ENCODE results near the gene MAX.

Gene MAX

DNA sequence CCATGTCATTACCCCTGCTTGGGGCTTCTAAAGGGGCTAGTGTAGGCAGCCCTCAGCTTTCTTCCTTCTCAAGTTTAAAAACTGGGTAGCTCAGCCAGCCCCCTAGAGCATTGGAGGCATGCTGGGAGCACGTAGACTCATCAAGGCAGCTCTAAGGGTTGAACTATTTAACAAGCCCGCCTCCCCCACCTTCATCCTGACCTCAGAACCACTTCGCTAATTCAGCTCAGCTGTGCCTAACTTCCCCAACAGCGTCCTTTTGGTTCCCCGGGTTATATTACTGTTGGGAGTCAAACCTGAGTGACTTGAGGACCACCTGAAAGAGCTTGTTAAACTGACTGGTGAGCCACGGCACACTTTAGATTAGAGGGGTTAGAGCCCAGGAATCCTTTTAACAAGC, 30.1 kb downstream of the MAX start:
- DNase-seq: no peak

DNA sequence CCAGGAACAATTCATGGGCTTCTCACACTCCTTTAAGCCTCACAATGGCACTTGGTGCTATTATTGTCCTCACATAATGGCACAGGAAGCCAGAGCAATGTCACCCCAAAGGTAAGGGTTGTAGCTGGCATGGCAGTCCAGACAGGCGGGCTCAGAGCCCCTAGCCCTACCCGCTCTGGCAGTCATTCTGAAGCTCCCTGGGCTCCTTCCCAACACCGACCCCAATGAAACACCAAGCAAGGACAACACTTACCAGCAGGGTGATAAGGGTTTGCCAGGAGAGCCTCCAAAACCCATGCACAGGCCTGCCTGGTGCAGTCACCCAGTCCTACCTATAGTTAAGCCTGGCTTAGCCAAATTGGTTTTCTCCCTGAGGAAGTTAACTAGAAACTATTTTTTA, 30.8 kb downstream of the MAX start:
- no peak for DNase-seq

DNA sequence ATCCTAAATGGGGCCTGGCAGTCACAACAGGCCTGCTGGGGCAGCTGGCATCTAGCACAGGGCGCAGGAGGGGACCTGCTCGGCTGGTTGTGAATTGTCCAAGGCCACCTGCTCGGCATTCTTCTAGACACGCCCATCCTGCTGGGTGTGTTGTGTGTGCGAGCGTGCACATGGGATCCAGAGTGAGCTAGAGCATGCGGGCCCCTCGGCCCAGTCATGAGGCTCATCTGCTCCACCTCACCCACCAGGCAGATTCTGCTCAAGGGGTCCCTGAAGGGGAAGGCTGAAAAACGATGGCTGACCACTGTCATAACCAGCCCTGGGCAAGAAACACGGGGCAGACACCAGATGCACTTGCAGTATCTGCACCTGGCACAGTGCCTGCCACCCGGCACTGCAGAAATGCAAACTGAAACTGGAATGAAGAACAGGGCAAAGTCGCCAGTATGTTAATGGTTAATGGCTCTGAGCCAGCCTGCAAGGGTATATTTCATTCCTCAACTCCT, 31.8 kb downstream of the MAX start:
- DNase-seq: peak; percentile 83

DNA sequence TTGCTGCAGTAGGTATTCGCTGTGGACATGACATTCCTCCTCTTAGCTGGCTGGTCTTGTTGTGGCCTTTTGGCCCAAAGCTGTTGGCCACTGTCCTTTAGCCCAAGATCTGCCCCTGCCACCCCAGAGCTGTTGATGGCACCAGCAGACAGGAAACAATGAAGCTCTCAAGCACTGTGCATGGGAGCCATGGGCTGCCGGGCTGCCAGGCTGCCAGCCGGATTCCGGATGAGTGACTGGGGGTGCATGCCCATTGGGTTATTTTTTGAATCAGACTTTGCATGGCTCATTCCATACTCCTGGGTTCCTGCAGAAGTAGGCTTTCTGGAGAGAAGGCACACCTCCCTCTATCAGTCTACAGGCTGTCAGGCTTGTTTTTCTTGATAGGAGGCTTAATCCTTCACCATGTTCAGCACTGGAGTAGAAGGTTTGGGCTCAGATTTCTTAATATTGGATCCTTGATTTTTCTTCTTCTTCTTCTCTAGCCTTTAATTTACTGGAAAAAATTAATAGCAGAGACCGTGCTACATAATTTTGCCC, 32.4 kb downstream of the MAX start:
- no peak for DNase-seq

DNA sequence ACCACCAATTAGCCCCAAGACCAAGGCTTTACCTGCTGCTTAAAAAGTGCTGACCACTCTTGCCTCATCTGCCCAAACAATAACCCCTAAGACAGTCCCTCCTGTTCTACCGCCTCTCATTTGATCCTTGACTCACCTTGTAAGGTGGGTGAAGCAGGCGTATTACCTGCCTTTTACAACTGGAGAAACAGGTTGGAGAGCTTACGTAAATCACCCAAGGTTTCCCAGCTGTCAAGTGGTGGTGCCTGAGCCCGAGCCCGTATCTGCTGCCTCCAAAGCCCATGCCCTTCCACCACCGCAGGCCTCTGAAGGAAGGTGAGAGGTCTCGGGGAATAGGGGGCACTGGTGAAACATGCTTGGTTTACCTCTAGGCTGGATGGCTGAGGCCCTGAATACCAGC, 36.6 kb downstream of the MAX start:
- DNase-seq: no peak

DNA sequence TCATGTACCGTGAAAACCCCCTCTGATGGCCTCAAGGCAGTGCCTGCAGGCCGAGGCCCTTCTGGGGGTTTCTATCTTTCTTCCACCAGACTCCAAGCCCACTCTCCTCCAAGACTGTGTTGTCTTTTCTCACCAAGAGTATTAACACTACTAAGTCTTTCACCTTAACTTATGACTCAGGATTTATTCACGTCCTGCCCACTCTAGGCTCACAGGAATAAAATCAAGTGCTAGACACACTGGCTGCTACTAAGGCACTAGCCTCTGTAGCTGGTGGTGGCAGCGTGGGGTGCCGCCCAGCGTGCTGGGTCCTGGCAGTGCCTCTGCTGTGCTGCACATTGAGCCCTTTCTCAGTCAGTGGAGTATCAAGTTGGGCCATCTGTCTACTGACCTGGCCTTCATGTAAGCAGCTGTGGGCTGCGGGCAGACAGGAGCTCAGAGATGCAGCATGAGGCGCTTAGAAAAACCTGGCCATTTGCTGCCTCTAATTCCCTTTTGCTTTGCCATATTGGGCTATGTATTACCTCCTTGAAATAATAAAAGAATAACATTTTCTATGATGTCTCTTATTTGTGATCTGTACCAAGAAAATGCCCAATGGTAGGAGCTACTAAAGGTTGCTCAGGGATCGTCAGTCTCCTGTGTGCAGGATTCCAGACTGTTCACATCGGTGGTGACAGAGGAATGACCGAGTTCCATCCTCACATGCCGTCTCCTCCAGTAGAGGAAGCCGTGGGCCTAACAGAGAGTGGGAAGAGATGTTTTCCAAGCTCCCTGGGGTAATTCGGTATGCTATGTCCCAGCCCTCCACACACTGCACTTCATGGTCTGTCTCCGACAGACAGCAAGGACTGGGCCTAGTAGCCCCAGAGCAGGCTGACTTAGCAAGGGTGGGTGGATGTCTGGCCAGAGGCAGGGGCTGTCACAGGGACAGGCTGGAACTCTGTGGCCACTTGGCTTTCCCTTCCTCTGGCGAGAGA, 39.9 kb downstream of the MAX start:
- DNase-seq: no peak

DNA sequence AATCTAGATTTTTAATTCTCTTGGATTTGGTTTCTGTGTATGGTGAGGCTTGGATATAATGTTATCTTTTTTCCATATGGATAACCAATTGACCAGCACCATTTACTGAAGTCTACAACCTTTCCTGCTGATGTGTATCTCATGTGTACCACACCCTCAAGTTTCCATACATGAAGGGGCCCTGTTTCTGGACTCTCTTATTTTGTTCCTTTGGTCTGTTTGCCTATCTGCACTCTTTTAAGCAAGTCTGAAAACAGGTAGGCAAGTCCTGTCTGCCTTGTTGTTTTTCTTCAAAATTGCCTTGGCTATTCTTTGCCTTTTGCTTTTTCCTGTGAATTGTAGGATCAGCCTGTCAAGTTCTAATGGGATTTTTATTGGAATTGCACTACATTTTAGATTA, 44.6 kb downstream of the MAX start:
- no peak for DNase-seq

DNA sequence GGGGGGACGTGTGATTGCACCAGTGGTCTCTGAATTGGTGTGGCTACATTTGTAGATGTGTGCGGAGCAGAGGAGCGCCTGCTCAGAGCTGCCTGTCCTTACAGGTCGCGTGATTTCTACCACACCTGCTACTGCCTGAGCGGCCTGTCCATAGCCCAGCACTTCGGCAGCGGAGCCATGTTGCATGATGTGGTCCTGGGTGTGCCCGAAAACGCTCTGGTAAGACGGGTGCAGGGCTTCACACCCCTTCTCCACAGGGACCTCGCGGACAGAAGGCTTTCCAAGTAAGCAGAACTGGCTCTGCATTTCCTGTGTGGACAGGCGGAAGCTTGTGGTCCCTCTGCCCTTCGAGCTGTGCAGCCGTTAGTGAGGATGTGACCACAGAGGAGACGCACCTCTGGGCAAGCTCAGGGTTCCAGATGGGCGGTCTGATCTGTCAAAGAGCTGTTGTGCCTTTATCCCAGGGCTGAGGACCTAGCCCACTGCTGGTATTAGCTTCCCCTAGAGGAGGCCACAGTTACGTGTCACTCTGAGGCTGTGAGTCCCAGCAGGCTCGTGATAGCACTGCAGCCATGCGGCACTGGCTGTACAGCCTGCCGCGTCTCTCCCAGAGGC, 47.7 kb downstream of the MAX start:
- no peak for DNase-seq

DNA sequence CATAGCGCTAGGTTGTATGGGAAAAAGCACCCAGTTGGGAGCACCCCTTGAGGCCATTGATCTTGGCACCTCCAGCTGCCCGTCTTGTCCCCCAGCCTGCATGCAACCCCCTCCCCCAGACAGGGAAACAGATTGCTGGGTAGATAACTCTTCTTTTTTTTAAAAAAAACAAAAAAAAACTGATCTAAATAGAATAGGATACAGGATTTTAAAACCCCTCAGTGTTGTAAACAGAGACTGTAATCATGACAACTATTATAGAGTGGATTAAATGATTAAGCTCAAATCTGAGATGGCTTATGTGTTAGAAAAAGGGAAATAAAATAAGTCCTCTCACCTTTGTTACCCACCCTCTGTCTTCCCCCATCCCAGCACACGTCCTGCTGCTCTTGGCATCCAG, 48.9 kb downstream of the MAX start:
- no peak for DNase-seq

DNA sequence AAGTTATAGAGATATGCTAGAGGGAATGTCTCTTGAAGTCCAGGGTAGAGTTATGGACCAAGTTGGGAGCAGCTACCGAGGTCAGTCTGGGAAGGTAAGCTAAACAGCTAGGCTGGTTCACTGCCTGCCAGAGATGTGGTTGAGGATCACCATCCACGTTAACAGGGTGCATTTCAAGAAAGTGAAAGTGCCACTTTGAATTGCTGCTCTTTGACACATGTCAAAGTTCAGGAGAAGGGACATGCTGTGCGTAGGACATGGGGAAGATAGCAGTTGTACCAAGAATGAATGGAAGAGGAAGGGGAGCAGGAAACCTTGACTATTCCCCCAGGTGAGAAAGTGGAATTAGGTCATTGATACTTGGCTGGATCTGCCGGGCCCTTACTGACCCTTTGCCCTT, 49.5 kb downstream of the MAX start:
- DNase-seq: no peak

DNA sequence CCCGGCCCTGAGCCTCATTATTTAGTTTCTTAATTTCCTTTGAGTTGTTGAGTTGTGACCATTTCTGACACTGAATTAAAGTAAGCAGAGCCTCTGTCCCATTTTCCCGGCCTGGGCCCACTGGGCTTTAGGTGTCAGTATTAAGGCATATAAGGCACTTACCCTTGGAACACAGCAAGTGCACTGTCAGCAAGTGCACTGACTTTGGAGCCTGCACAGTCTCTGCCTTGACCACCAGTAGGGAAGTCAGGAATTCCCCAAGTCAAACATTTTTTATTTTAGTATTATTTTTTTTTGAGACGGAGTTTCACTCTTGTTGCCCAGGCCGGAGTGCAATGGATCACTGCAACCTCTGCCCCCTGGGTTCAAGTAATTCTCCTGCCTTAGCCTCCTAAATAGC, 56.6 kb downstream of the MAX start:
- no peak for DNase-seq

DNA sequence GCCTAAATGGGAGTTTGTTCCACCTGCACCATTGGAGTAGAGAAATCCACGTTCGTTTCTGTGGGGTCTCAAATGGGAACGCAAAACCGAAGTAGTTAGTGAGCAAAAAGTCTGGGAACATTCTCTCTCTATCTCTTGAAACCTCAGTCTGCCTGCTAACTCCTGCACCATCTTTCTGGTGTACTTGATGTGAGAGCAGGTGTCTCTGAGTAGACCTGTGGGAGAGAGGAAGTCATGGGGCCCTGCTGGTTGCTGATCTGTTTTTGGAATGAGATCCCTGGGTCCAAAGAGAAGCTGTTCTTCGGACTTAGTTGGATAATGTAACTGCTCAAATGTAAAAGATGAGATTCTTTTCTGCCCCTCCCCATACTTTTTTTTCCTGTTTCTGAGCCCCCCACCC, 57.3 kb downstream of the MAX start:
- DNase-seq: no peak

DNA sequence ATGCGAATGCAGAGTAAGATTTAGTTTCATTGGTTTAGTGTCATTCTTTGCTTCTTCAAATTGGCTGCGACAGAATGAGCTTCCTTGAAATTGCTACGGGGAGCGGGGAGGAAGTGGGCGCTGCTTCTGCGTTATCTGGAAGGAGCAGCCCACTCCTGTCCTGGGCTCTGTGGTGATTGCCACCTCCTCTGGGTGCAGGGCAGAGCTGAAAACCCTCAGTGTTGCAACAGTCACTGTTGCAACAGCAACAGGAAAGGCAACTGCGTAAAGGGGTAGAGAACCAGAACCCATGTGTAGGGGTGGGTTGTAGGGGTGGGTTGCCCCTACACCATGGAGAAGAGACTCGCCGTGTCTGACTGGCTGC, 57.7 kb downstream of the MAX start:
- DNase-seq: no peak

DNA sequence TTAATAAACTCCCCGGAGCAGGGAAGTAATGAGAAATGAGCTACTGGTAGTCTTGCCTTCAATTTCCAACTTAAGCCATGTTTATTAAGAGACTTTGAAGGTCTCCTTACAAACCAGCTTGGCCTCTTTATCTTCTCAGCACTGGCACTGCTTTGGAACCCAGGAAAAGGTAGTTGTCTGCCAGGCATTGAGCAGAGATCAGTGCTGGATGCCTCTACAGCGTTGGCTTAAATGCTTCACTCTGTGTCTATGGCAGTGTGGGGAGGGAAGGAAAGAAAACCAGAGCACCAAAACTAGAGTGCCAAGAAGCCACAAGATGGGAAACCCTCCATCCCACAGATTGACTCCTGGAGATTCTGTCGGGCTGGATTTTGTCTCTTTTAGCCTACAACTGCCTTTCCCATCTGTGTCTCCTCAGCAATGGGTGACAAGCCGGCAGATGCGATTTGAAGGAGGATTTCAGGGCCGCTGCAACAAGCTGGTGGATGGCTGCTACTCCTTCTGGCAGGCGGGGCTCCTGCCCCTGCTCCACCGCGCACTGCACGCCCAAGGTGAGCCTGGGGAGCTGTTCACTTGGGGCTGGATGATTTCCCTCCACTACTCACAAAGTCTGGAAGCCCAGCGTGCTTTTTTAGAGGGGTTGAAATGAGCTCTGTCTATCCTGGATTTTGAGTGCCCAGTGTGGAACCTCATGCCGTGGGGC, 58.3 kb downstream of the MAX start:
- no peak for DNase-seq

DNA sequence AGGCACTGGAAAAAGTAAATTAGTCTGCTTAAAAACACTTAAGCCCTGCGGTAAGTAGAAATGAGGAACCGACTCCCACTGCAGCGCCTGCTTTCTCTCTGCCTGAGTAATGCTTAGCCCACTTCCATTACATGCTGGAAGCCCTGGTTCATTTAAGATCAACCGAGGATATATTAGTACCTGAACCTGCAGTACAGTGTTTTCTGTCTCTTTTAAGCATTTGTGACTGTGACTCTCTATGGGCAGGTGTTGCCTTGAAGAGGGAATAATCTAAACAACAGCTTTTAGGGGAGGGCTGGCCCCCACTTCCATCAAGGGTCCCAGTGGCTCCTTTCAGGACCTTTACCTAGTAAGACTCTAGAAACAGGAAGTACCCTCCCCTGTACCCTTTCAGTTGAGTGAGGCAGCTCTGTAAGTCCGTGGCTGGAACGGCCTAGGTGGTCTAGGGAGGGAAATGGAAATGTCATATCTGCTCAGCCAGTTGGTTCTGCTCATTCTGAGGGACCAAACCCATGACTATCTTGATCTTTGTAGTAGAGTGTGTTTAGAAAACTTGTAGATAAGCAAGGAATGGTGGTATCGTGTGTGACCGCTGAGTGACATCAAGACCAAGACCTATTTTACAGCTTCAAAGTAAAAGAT, 59.5 kb downstream of the MAX start:
- no peak for DNase-seq

DNA sequence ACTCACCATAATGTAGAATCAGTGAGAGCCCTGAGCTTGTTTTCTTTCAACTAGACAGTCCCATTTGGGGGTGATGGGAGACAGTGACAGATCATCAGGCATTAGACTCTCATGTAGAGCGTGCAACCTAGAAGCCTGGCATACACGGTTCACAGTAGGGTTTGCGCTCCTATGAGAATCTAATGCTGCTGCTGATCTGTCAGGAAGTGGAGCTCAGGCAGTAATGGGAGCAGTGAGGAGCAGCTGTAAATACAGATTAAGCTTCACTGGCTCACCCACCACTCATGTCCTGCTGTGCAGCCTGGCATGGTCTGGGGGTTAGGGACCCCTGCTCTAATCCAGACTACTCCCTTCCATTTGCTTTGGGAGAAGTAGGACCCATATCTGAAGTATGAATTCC, 60.0 kb downstream of the MAX start:
- DNase-seq: no peak

DNA sequence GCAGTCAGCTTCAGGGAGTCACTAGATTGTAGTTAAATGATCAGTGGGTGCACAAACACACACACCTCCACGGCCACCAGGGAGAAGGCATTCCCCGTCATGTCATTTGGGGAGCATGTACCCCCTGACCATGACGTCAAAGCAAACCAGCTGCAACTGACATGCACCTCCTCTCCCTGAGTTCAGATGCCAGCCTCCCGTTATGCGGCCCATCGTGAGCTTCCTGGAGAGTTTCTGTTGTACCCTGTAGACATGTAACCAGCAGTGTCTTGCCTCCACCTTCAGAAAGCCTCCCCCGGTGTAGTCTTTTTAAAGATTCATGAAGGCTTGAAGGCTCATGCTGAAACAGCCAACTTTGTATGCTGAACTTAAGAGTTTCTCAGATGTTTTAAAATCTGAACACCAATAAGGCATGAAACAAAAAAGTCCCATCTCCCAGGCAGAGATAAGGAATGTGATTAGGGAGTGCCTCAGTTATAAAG, 60.8 kb downstream of the MAX start:
- DNase-seq: no peak

DNA sequence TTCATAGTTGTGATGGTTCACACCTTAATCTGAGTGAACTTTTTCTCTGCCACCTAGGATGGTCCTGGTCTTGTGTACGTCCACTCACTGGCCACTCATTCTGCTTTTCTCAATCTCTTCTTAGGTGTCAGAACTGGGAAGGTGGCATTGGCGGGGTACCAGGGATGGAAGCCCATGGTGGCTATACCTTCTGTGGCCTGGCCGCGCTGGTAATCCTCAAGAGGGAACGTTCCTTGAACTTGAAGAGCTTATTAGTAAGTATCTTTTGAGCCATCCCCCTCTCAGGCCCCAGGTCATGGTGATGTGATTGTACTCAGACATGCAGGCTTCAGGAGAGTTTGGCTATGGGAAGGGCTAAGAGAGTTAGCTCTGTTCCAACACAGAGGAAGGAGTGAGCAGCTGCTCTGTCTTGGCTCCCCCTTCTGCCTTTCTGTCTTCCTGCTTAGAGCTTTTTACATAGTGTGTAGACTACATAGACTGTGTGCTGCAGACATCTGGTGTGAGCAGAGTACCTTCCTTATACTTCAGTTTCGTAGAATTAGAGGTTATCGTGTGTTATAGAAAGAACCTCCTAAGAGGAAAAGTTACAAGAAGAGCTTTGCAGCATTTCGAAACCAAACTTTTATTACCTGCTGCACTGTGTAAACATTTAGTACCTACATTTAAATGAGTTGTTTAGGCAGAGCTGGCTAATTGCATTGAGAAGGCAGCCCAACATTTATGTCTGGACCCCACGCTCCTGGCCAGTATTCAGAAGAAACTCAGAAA, 61.5 kb downstream of the MAX start:
- DNase-seq: no peak

DNA sequence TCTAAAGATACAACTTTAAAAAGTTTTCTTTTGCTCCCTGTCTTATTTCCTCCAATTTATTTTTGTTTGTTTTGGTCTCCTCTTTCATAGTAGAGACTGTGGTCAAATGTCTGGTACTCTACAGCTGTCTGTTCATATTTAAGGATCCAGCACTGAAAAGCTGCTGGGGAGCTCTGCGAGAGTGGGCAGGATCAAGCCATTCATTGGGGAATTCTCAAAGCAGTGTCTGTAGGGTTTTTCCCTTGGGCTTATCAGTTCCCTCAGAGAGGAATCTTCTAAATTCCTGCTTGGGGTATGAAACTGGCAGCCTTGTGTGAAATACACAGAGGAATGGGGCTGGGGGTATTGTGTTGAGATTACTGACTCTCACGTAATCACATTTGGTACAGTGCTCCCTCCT, 63.4 kb downstream of the MAX start:
- no peak for DNase-seq

DNA sequence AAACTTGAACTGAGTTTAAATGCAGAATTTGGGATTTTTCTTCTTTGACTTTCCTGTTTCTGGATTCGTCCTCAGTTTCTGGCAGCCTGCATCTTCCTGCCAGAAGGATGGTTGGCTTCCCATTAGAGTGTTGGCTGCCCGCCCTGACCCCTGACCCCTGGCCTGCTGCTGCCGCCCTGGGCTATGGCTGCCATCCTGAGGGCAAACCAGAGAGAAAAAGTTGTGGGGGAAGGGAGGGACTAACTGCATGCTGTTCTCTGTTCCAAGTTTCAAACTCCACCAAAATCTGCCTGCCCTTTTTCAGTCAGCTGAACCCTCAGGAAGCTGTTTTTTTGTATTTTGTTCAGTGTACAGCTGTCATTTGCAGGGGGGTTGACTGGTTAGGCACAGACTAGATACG, 67.3 kb downstream of the MAX start:
- DNase-seq: no peak

DNA sequence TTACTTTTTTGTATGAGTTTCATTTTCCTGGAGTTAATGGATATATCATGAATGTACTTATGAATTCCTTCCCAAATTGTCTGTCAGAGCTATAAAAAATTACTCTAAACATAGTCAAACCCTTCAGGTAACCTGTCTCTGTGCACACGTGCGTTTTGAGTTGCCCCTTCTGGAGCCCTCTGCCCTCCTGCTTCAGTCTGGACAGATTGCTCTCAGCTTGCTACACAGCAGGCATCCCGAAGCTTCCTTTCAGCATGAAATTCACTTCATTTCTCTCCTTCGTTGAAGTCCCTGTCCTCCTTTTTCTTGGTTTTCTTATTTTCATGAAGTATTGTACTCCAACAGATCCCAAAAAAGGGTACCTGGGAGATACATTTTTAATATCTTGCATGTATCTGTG, 68.3 kb downstream of the MAX start:
- no peak for DNase-seq

DNA sequence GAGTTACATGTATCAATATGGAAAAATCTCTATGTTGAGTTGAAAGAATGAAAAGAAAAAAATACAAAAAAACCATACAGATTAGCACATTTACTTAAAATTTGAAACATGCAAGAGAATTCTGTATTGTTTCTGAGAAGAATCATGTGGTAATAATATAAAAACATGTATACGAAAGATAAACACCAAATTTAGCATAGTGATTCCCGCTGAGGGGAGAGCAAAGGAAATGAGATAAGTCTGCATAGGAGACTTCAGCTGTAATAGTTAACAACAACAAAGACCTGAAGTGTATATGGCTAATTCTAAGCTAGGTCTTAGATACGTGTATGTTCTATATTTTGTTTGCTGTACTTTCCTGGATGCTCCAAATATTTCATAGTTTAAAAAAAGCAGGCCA, 69.1 kb downstream of the MAX start:
- DNase-seq: no peak
